Effector memory CD8-positive, alpha-beta T cell (primary cell): ENCODE data around the gene ASB2.

ENCODE experiments used
- ATAC-seq: fragments of 150-1000 bp; cut with Tn5 transposase; replicated peaks from 2 replicates; pipeline ENCODE4 v1.10.0; 2021; ENCODE audit warnings: mild to moderate bottlenecking, moderate library complexity
- DNase-seq, 3 experiments: peaks; one replicate each; pipeline ENCODE4 v3.0.0; 2021
- H3K27ac Mint-ChIP-seq, 2 donors: one replicate each; pipeline ENCODE4 v1.8.0; 2022; ENCODE audit warnings: mild to moderate bottlenecking in 2 of 2, mixed read lengths in 2 of 2, moderate library complexity in 2 of 2
- H3K27me3 Mint-ChIP-seq, 2 donors: one replicate each; pipeline ENCODE4 v1.8.0; 2022; ENCODE audit warnings: mixed read lengths in 2 of 2
- H3K36me3 Mint-ChIP-seq: one replicate; pipeline ENCODE4 v1.8.0; 2022; ENCODE audit warnings: mild to moderate bottlenecking, moderate library complexity, mixed read lengths; ENCODE audit not compliant: insufficient read depth
- H3K4me1 Mint-ChIP-seq, 2 donors: one replicate each; pipeline ENCODE4 v1.8.0; 2022; ENCODE audit warnings: low read depth in 2 of 2, mixed read lengths in 2 of 2
- H3K4me3 Mint-ChIP-seq, 2 donors: one replicate each; pipeline ENCODE4 v1.8.0; 2022; ENCODE audit warnings: mild to moderate bottlenecking in 2 of 2, mixed read lengths in 2 of 2, moderate library complexity in 2 of 2
- H3K9me3 Mint-ChIP-seq, 2 donors: one replicate each; pipeline ENCODE4 v1.8.0; 2022; ENCODE audit warnings: mixed read lengths in 2 of 2

Gene ASB2

GRCh38 chr14:93952829-93953228 lies 23.5 kb downstream of the ASB2 start:
- ATAC-seq (no peak), DNase-seq (no peak)
- H3K36me3 Mint-ChIP-seq: peaks cover 11% of the 10 kb centered on the region
- no peaks in the 10 kb centered on the region for H3K9me3 Mint-ChIP-seq
- no peaks in the 10 kb centered on the region for H3K27me3 Mint-ChIP-seq
- H3K27ac Mint-ChIP-seq: peak overlapping the region; percentile 68 to 100
- peak overlapping the region in 1 of 2 donors; percentile 95 for H3K4me3 Mint-ChIP-seq
- peaks cover 45 to 49% of the 10 kb centered on the region in 2 donors for H3K4me1 Mint-ChIP-seq

- H3K9me3 Mint-ChIP-seq: no peaks in the 10 kb centered on the region
- ATAC-seq (no peak), DNase-seq (no peak)
- H3K27me3 Mint-ChIP-seq: no peaks in the 10 kb centered on the region
- H3K4me3 Mint-ChIP-seq: no peak overlapping the region
- H3K27ac Mint-ChIP-seq: no peak overlapping the region
- peaks cover 15% of the 10 kb centered on the region for H3K36me3 Mint-ChIP-seq
- peaks cover 35 to 42% of the 10 kb centered on the region in 2 donors for H3K4me1 Mint-ChIP-seq
Observed at GRCh38 chr14:93951635-93952540, 24.5 kb downstream of the ASB2 start.

GRCh38 chr14:93950948-93951634 lies 25.3 kb downstream of the ASB2 start:
- Mint-ChIP-seq H3K4me1 (peaks cover 28 to 35% of the 10 kb centered on the region in 2 donors), H3K9me3 (no peaks in the 10 kb centered on the region), H3K36me3 (peaks cover 16% of the 10 kb centered on the region), H3K27me3 (no peaks in the 10 kb centered on the region), H3K4me3 (no peak overlapping the region), H3K27ac (no peak overlapping the region)
- no peak for DNase-seq
- no peak for ATAC-seq

- peaks cover 13 to 20% of the 10 kb centered on the region in 2 donors for H3K4me1 Mint-ChIP-seq
- no peak overlapping the region for H3K4me3 Mint-ChIP-seq
- H3K27ac Mint-ChIP-seq: no peak overlapping the region
- no peak for DNase-seq
- H3K27me3 Mint-ChIP-seq: no peaks in the 10 kb centered on the region
- no peaks in the 10 kb centered on the region for H3K9me3 Mint-ChIP-seq
- H3K36me3 Mint-ChIP-seq: peaks cover 10% of the 10 kb centered on the region
- ATAC-seq: no peak
Observed at GRCh38 chr14:93949511-93950075, 26.8 kb downstream of the ASB2 start.

- Mint-ChIP-seq H3K9me3 (no peaks in the 10 kb centered on the region), H3K27ac (no peak overlapping the region), H3K4me1 (peaks cover 0 to 4% of the 10 kb centered on the region in 2 donors), H3K36me3 (peaks cover 13% of the 10 kb centered on the region), H3K4me3 (no peak overlapping the region), H3K27me3 (no peaks in the 10 kb centered on the region)
- ATAC-seq (no peak), DNase-seq (no peak)
Observed at GRCh38 chr14:93947282-93947681, 29.1 kb downstream of the ASB2 start.

GRCh38 chr14:93946541-93947090 lies 29.8 kb downstream of the ASB2 start:
- Mint-ChIP-seq H3K27ac (no peak overlapping the region), H3K27me3 (no peaks in the 10 kb centered on the region), H3K4me1 (no peaks in the 10 kb centered on the region), H3K9me3 (no peaks in the 10 kb centered on the region), H3K4me3 (no peak overlapping the region), H3K36me3 (peaks cover 13% of the 10 kb centered on the region)
- no peak for ATAC-seq
- DNase-seq: no peak

- no peak overlapping the region for H3K27ac Mint-ChIP-seq
Observed at GRCh38 chr14:93946104-93946503, 30.3 kb downstream of the ASB2 start.

GRCh38 chr14:93945070-93945399 lies 31.3 kb downstream of the ASB2 start:
- H3K9me3 Mint-ChIP-seq: no peaks in the 10 kb centered on the region
- DNase-seq (no peak), ATAC-seq (no peak)
- H3K4me1 Mint-ChIP-seq: peaks cover 0 to 1% of the 10 kb centered on the region in 2 donors
- H3K36me3 Mint-ChIP-seq: peaks cover 13% of the 10 kb centered on the region
- H3K27me3 Mint-ChIP-seq: no peaks in the 10 kb centered on the region
- H3K4me3 Mint-ChIP-seq: no peak overlapping the region
- H3K27ac Mint-ChIP-seq: no peak overlapping the region

More at GRCh38 chr14:93946104-93946503, 30.3 kb downstream of the ASB2 start:
- no peaks in the 10 kb centered on the region for H3K4me1 Mint-ChIP-seq
- H3K4me3 Mint-ChIP-seq: no peak overlapping the region
- no peaks in the 10 kb centered on the region for H3K27me3 Mint-ChIP-seq
- no peaks in the 10 kb centered on the region for H3K9me3 Mint-ChIP-seq
- DNase-seq (no peak), ATAC-seq (no peak)
- H3K36me3 Mint-ChIP-seq: peaks cover 13% of the 10 kb centered on the region

- no peaks in the 10 kb centered on the region for H3K27me3 Mint-ChIP-seq
- DNase-seq: no peak
- no peak for ATAC-seq
- H3K36me3 Mint-ChIP-seq: peaks cover 13% of the 10 kb centered on the region
- H3K27ac Mint-ChIP-seq: no peak overlapping the region
- H3K4me1 Mint-ChIP-seq: peaks cover 4% of the 10 kb centered on the region in 2 donors
- no peaks in the 10 kb centered on the region for H3K9me3 Mint-ChIP-seq
- no peak overlapping the region for H3K4me3 Mint-ChIP-seq
Observed at GRCh38 chr14:93944348-93945069, 31.9 kb downstream of the ASB2 start.

- H3K27ac Mint-ChIP-seq: no peak overlapping the region
- ATAC-seq: no peak
- no peaks in the 10 kb centered on the region for H3K27me3 Mint-ChIP-seq
- H3K4me1 Mint-ChIP-seq: peaks cover 4% of the 10 kb centered on the region in 2 donors
- no peak overlapping the region for H3K4me3 Mint-ChIP-seq
- H3K9me3 Mint-ChIP-seq: no peaks in the 10 kb centered on the region
- no peak for DNase-seq
- peaks cover 13% of the 10 kb centered on the region for H3K36me3 Mint-ChIP-seq
Observed at GRCh38 chr14:93943930-93944329, 32.4 kb downstream of the ASB2 start.

- Mint-ChIP-seq H3K27me3 (no peaks in the 10 kb centered on the region), H3K36me3 (peaks cover 20% of the 10 kb centered on the region), H3K9me3 (no peaks in the 10 kb centered on the region), H3K4me3 (no peak overlapping the region), H3K4me1 (peaks cover 4% of the 10 kb centered on the region in 2 donors), H3K27ac (peak overlapping the region in 1 of 2 donors; percentile 44)
- DNase-seq: no peak
- no peak for ATAC-seq
Observed at GRCh38 chr14:93943052-93943451, 33.3 kb downstream of the ASB2 start.

- peaks cover 13% of the 10 kb centered on the region for H3K36me3 Mint-ChIP-seq
- no peak for DNase-seq
Observed at GRCh38 chr14:93941293-93941910, 35.0 kb downstream of the ASB2 start.

More at GRCh38 chr14:93941293-93941910, 35.0 kb downstream of the ASB2 start:
- Mint-ChIP-seq H3K27ac (peak overlapping the region in 1 of 2 donors; percentile 2), H3K4me1 (peaks cover 4% of the 10 kb centered on the region in 2 donors), H3K9me3 (no peaks in the 10 kb centered on the region), H3K27me3 (no peaks in the 10 kb centered on the region), H3K4me3 (no peak overlapping the region)
- no peak for ATAC-seq
